HEK293T (cell line): ENCODE measurements around the gene ST6GAL2.
A peak's percentile ranks its signal among the peaks of the same experiment; 100 is the strongest.

Experiments
- CTCF ChIA-PET: fragments of 350-600 bp; formaldehyde crosslinking; extraction: SDS; loops from one replicate; lab custom pipeline; 2021; ENCODE audit warnings: antibody characterized with exemption, inconsistent platforms; lab: Yijun Ruan, JAX
- POLR2A ChIA-PET: fragments of 350-600 bp; formaldehyde crosslinking; extraction: SDS; loops from one replicate; lab custom pipeline; 2020; ENCODE audit warnings: antibody characterized with exemption, inconsistent platforms; lab: Yijun Ruan, JAX
- DNase-seq: peaks from one replicate; pipeline ENCODE4 v3.0.0; 2012; ENCODE audit warnings: mixed read lengths; ENCODE audit errors: extremely low spot score
- ARNT ChIP-seq: fragments of 450-650 bp; IDR thresholded peaks from 2 replicates; pipeline ENCODE4 v1.6.1; 2017; ENCODE audit warnings: mild to moderate bottlenecking
- BHLHE40 ChIP-seq: fragments of 450-650 bp; IDR thresholded peaks from 2 replicates; pipeline ENCODE4 v1.6.1; 2016; ENCODE audit warnings: mild to moderate bottlenecking, moderate library complexity, borderline replicate concordance
- CTBP1 ChIP-seq: fragments of 450-650 bp; IDR thresholded peaks from 2 replicates; pipeline ENCODE4 v1.6.1; 2016; ENCODE audit warnings: borderline replicate concordance
- ELF4 ChIP-seq: fragments of 450-650 bp; IDR thresholded peaks from 2 replicates; pipeline ENCODE4 v1.6.1; 2017; ENCODE audit warnings: antibody characterized with exemption
- FOXA1 ChIP-seq: fragments of 450-650 bp; IDR thresholded peaks from 2 replicates; pipeline ENCODE4 v1.6.1; 2016; ENCODE audit warnings: mild to moderate bottlenecking
- FOXK2 ChIP-seq: fragments of 450-650 bp; IDR thresholded peaks from 2 replicates; pipeline ENCODE4 v1.6.1; 2016; ENCODE audit warnings: mild to moderate bottlenecking
- FOXM1 ChIP-seq: fragments of 450-650 bp; IDR thresholded peaks from 2 replicates; pipeline ENCODE4 v1.6.1; 2017; ENCODE audit warnings: mild to moderate bottlenecking, borderline replicate concordance
- HDGF ChIP-seq: fragments of 450-650 bp; IDR thresholded peaks from 2 replicates; pipeline ENCODE4 v1.6.1; 2017; ENCODE audit warnings: antibody characterized with exemption, borderline replicate concordance
- L3MBTL2 ChIP-seq: fragments of 450-650 bp; conservative IDR thresholded peaks from 2 replicates; pipeline ENCODE4 v1.6.1; 2016; ENCODE audit warnings: mild to moderate bottlenecking
- LEF1 ChIP-seq: fragments of 450-650 bp; IDR thresholded peaks from 2 replicates; pipeline ENCODE4 v1.6.1; 2017; ENCODE audit warnings: mild to moderate bottlenecking, borderline replicate concordance
- NFRKB ChIP-seq: fragments of 450-650 bp; IDR thresholded peaks from 2 replicates; pipeline ENCODE4 v1.6.1; 2016; ENCODE audit warnings: mild to moderate bottlenecking, moderate library complexity
- SP1 ChIP-seq: fragments of 450-650 bp; IDR thresholded peaks from 2 replicates; pipeline ENCODE4 v1.6.1; 2017
- SUZ12 ChIP-seq: fragments of 450-650 bp; IDR thresholded peaks from 2 replicates; pipeline ENCODE4 v1.6.1; 2016; ENCODE audit warnings: mild to moderate bottlenecking
- TARDBP ChIP-seq: fragments of 450-650 bp; IDR thresholded peaks from 2 replicates; pipeline ENCODE4 v1.6.1; 2016
- ZNF384 ChIP-seq: fragments of 450-650 bp; IDR thresholded peaks from 2 replicates; pipeline ENCODE4 v1.6.1; 2016
- TF ChIP-seq, protein P1 (sequence below): fragments of 450-650 bp; IDR thresholded peaks from 2 replicates; pipeline ENCODE4 v1.6.1; 2016

ST6GAL2 gene

DNA sequence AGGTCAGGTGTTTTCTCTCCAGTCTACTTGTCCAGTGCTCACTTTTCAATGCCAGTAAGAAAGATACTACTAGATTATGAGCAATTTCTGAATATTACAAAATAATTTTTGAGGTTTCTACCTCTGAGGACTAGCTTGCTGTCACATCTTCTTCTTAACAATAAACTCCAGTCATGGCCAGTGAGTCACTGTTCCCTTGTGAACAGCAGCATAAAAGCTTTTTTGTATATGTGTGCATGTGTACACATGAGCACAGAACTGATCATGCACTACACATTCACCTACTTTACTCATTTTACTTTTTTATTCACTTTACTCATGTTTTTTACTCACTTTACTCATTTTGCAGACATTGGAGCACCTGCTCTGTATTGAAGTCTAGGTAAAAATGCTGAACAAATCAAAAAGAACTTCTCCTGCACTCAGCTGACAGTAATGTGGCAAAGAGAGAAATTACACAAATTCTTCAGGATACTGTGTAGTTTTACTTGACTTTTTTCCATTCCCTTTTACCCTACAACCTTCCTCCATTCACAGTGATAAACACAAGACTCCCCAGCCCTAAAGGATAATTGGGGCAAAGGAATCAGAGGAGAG, 28.0 kb downstream of the ST6GAL2 start:
- TF ChIP-seq FOXK2 (no peak), NFRKB (no peak), HDGF (no peak), L3MBTL2 (no peak), BHLHE40 (no peak), ELF4 (no peak), SP1 (no peak), CTBP1 (no peak), ZNF384 (no peak), ARNT (no peak), TARDBP (no peak), FOXA1 (no peak), LEF1 (no peak), SUZ12 (no peak)
- TF ChIP-seq, protein P1, sequence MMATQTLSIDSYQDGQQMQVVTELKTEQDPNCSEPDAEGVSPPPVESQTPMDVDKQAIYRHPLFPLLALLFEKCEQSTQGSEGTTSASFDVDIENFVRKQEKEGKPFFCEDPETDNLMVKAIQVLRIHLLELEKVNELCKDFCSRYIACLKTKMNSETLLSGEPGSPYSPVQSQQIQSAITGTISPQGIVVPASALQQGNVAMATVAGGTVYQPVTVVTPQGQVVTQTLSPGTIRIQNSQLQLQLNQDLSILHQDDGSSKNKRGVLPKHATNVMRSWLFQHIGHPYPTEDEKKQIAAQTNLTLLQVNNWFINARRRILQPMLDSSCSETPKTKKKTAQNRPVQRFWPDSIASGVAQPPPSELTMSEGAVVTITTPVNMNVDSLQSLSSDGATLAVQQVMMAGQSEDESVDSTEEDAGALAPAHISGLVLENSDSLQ: no peak
- POLR2A ChIA-PET: no interaction called here
- no peak for DNase-seq
- CTCF ChIA-PET: no interaction called here

- DNase-seq: no peak
- ChIA-PET CTCF (no interaction called here), POLR2A (no interaction called here)
- TF ChIP-seq NFRKB (no peak), ELF4 (no peak), FOXK2 (no peak), ZNF384 (no peak), HDGF (no peak), FOXA1 (no peak), BHLHE40 (no peak)
- TF ChIP-seq, protein P1: no peak
Observed at GRCh38 chr2:106853631-106854030, 32.3 kb downstream of the ST6GAL2 start.

GRCh38 chr2:106851881-106852501, 34.0 kb downstream of the ST6GAL2 start:
- ChIA-PET CTCF (no interaction called here), POLR2A (no interaction called here)
- no peak for TF ChIP-seq LEF1
- TF ChIP-seq BHLHE40: no peak
- TF ChIP-seq FOXA1: no peak
- TF ChIP-seq FOXK2: no peak
- no peak for TF ChIP-seq ARNT
- no peak for TF ChIP-seq ZNF384
- TF ChIP-seq CTBP1: no peak
- no peak for DNase-seq

- CTCF ChIA-PET: no interaction called here
- TF ChIP-seq, protein P1: peak; percentile 5; the same call in 1 of the 2 replicates
- TF ChIP-seq ZNF384: peak; percentile 45; the same call in 1 of the 2 replicates
- no peak for TF ChIP-seq LEF1
- no peak for TF ChIP-seq SUZ12
- no peak for TF ChIP-seq FOXM1
- POLR2A ChIA-PET: interaction anchor here (0.6 kb wide), 1 partner anchor 122 kb away, joined by 4 read pairs; no protein-coding TSS in a partner anchor
- no peak for DNase-seq
Observed at GRCh38 chr2:106851087-106851874, 34.7 kb downstream of the ST6GAL2 start.

DNA sequence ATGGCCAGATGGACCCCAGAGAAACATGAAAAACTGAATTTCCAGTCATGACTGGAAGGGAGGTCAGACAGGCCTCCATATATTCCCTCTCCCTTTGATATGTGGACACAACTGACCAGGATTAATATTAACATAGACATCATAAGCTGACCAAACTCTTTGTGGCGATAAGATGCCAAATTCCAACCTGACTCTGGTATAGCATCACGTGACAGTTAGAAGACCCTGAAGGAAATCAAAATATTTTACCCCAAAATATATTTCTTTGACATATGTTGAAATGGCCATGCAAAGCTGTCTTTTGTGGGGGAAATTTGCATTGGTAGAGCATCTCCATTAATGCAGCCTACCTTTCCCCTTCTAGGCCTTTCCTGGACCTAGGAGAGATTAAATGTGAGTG, 36.7 kb downstream of the ST6GAL2 start:
- ChIA-PET CTCF (no interaction called here), POLR2A (no interaction called here)
- TF ChIP-seq ARNT (no peak), FOXM1 (no peak), FOXA1 (no peak), ELF4 (no peak), TARDBP (no peak), L3MBTL2 (no peak), HDGF (no peak), BHLHE40 (no peak)
- TF ChIP-seq, protein P1: no peak
- DNase-seq: no peak

GRCh38 chr2:106847366-106847765, 38.6 kb downstream of the ST6GAL2 start:
- POLR2A ChIA-PET: no interaction called here
- TF ChIP-seq ELF4 (no peak), FOXA1 (no peak), FOXK2 (no peak), LEF1 (no peak), CTBP1 (no peak), ZNF384 (no peak)
- DNase-seq: no peak
- CTCF ChIA-PET: no interaction called here
